Measurements from ENCODE around the gene BLMH. TPM values are rescaled to one million over a fixed set of nuclear protein-coding genes. Genes with fewer than 3 reads are reported as not detected.

Gene BLMH
- total RNA-seq, 1 experiment from 2014 or later, result 33.6 TPM

DNA sequence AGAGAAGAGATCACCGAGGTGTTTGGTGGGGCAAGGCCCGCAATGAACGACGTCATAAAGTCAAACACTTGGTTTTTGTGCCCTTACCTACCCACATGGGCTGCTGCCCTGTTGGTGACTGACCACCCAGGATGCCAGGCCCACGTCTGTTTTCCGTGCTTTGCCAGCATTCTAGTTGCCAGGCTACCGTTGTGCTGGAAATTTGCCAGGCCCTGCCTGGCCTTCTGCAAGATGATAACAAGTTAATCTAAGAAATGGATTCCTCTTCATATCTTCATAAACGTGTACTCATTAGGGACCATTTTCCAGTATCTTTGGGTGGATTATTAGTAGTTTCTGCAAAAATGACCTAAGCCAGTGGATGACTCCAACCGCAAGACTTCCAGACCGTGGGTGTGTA is 91.6 kb downstream of the BLMH start:
- no peak for DNase-seq (ENCODE audit: low read depth)

DNA sequence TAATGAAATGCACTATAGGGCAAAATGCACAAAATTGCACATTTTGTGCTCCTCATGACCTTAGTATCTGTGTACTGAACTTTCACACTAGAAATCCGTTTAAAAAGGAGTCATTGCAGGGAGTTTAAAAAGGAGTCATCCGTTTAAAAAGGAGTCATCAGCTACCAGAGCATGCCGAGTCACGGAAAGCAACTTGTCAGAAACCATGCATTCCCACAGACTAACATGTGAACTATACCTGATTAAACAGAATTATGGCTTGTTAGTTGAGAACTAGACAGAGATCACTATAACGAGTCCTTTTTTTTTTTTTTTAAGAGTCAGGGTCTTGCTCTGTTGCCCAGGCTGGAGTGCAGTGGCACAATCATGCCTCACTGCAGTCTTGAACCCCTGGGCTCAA is 92.1 kb downstream of the BLMH start:
- no peak for DNase-seq (ENCODE audit: low read depth)

Other genes with a start within 250 kb of the BLMH start
- gene NSRP1, start 175.1 kb downstream of the BLMH start, total RNA-seq (2014; rRNA removed; shearing (Covaris generic)), result 2.4 and 8.7 TPM in 2 replicates
- gene SLC6A4, start 56.2 kb downstream of the BLMH start, total RNA-seq (2014; rRNA removed; shearing (Covaris generic)), result under 0.01 and 0.12 TPM in 2 replicates
- not detected in 2 replicates for gene TMIGD1, start 42.1 kb upstream of the BLMH start, total RNA-seq (2014; rRNA removed; shearing (Covaris generic))
- gene CPD, start 87.0 kb upstream of the BLMH start, total RNA-seq (2014; rRNA removed; shearing (Covaris generic)), result 29.6 and 52.3 TPM in 2 replicates
- 31.5 and 59.5 TPM in 2 replicates for gene GOSR1, start 185.5 kb upstream of the BLMH start, total RNA-seq (2014; rRNA removed; shearing (Covaris generic))